Adrenal gland (tissue), 12 donors: ENCODE measurements around the gene ANKS1B. TPM values are rescaled to one million over a fixed set of nuclear protein-coding genes. Genes with fewer than 3 reads are reported as not detected.
A peak's percentile ranks its signal among the peaks of the same experiment; 100 is the strongest.

Experiments
- DNase-seq, 7 donors: peaks; one replicate each; pipeline ENCODE4 v3.0.0-alpha.2; 2019 to 2020
- H3K27ac ChIP-seq, 5 donors: fragments of 200-600 bp; sonication (generic) in 4 of 5; 1 replicate in 3 of 5; 2 replicates in 2 of 5; pipeline versions ENCODE4 v1.5.1 to v1.8.0; 2016 to 2020; ENCODE audit warnings: mild to moderate bottlenecking in 1 of 5
- H3K27me3 ChIP-seq: fragments of 200-600 bp; 2 replicates; pipeline ENCODE4 v1.8.0; 2021
- H3K36me3 ChIP-seq, 2 donors: fragments of 200-600 bp; replicated peaks in 1 of 2; 1 replicate in 1 of 2; 2 replicates in 1 of 2; pipeline versions ENCODE4 v1.5.1 to v1.8.0; 2018 to 2022
- H3K4me1 ChIP-seq, 2 donors: fragments of 200-600 bp; replicated peaks in 1 of 2; 1 replicate in 1 of 2; 2 replicates in 1 of 2; pipeline versions ENCODE4 v1.5.1 to v1.8.0; 2018 to 2021
- H3K4me3 ChIP-seq, 4 donors: fragments of 200-600 bp; sonication (generic) in 3 of 4; one replicate each; pipeline ENCODE4 v1.5.1; 2016 to 2018
- H3K9me3 ChIP-seq, 3 donors: fragments of 200-600 bp; sonication (generic) in 1 of 3; replicated peaks in 1 of 3; 1 replicate in 2 of 3; 2 replicates in 1 of 3; pipeline versions ENCODE4 v1.5.1 to v1.8.0; 2016 to 2021
- POLR2A ChIP-seq, 2 donors: fragments of 450-650 bp; IDR thresholded peaks; one replicate each; pipeline ENCODE4 v1.6.1; 2017; ENCODE audit warnings: antibody characterized with exemption in 2 of 2, mild to moderate bottlenecking in 2 of 2, moderate library complexity in 1 of 2
- WGBS, 4 donors: extraction: QIAGEN DNeasy Blood & Tissue Kit in 2 of 4; methylation state at CpG; one replicate each; pipeline versions ENCODE4 v1.1.5 to v1.1.7; 2013 to 2017; 5-methylcytosine and 5-hydroxymethylcytosine counted together
- intact Hi-C, 2 donors: fragments of 100-400 bp; cut with DNase I; formaldehyde crosslinking; loops; one replicate each; pipeline versions ENCODE4 v1.14.1 to v1.15.0; 2022 to 2023
- polyA plus RNA-seq, 3 donors: library from polyadenylated mRNA; stranded (reverse); fragments of 200-250 nt in 2 of 3; fragments of 350-450 nt in 1 of 3; fragmentation: Illumina TruSeq in 1 of 3; extraction: RNeasy Lipid Tissue Mini Kit (QIAGEN cat#74804) in 1 of 3; gene quantifications; one replicate each; pipeline ENCODE4 v1.2.3, GENCODE V29; 2013 to 2014
- total RNA-seq, 9 donors: library from RNA; depleted of rRNA in 4 of 9; stranded (reverse); fragments of >200 nt in 4 of 9; fragments of 120-200 nt in 1 of 9; fragmentation: NEBNext Ultra II Directional in 1 of 9; extraction: Animal tissue kit (Norgen Biotek cat#: 25700) in 1 of 9; gene quantifications; one replicate each; pipeline versions ENCODE4 v1.1.0 to v1.2.4, GENCODE V29; 2013 to 2023
- TF ChIP-seq, protein P1 (sequence below), 6 experiments: fragments of 450-650 bp in 4 of 6; fragments of 200-600 bp in 2 of 6; sonication (generic) in 1 of 6; IDR thresholded peaks; 1 replicate in 5 of 6; 2 replicates in 1 of 6; pipeline versions ENCODE4 v1.5.1 to v1.8.0; 2016 to 2021; ENCODE audit warnings: antibody characterized with exemption in 6 of 6, mild to moderate bottlenecking in 2 of 6, moderate library complexity in 1 of 6
- donor health status: healthy with polysubstance abuse.
- donor health status: Bipolar disorder and iron deficiency.
- donor health status: DM: yes; HTN: yes; CAD: no.
- donor health status: DM: no; HTN: no; CAD: no.
- donor health status: DM: no; HTN: no; CAD: no.
- donor health status: DM: yes; HTN: yes; CAD: no.

Gene ANKS1B
- total and polyA plus RNA-seq, 12 donors, result 1.3 to 28.1 (median 8.0) TPM

DNA sequence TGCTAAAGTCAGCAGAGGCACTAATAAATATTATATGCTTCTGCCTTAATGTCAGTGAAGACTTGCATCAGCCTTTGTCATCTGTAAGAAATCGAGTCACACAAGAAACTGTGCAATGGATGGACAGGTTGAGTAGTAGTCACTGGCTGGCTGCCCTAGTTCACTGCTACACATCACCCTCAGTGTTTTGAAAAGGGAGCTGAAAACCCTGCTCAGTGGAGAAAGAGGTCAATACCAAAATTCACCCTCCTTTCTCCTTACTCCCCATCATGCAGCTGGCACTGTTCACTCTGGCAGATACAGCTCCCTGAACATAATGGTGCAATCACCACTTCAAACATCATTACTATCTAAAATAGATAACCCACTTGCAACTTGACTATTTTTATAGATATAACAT is 6.6 kb downstream of the ANKS1B start:
- Histone ChIP-seq H3K9me3 (no peaks in the 10 kb centered on the region), H3K4me1 (no peaks in the 10 kb centered on the region), H3K36me3 (no peaks in the 10 kb centered on the region), H3K4me3 (no peak overlapping the region), H3K27me3 (no peaks in the 10 kb centered on the region), H3K27ac (no peak overlapping the region)
- intact Hi-C loops, result no loop called here
- WGBS, 4 donors, result 65 to 87% (median 72%) methylated on average over 1 of the region's 1 CpG
- peak in 1 of 7 donors; percentile 2 for DNase-seq
- no peak for TF ChIP-seq POLR2A (IDR thresholded peaks at IDR 0.05)
- TF ChIP-seq, protein P1, sequence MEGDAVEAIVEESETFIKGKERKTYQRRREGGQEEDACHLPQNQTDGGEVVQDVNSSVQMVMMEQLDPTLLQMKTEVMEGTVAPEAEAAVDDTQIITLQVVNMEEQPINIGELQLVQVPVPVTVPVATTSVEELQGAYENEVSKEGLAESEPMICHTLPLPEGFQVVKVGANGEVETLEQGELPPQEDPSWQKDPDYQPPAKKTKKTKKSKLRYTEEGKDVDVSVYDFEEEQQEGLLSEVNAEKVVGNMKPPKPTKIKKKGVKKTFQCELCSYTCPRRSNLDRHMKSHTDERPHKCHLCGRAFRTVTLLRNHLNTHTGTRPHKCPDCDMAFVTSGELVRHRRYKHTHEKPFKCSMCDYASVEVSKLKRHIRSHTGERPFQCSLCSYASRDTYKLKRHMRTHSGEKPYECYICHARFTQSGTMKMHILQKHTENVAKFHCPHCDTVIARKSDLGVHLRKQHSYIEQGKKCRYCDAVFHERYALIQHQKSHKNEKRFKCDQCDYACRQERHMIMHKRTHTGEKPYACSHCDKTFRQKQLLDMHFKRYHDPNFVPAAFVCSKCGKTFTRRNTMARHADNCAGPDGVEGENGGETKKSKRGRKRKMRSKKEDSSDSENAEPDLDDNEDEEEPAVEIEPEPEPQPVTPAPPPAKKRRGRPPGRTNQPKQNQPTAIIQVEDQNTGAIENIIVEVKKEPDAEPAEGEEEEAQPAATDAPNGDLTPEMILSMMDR (IDR thresholded peaks at IDR 0.05), result no peak

GRCh38 chr12:99977550-99977949 is 7.2 kb downstream of the ANKS1B start:
- Histone ChIP-seq H3K9me3 (no peaks in the 10 kb centered on the region), H3K27me3 (no peaks in the 10 kb centered on the region), H3K36me3 (no peaks in the 10 kb centered on the region), H3K27ac (no peak overlapping the region), H3K4me1 (no peaks in the 10 kb centered on the region), H3K4me3 (no peak overlapping the region)
- DNase-seq, result no peak
- intact Hi-C loops, result no loop called here
- no peak for TF ChIP-seq POLR2A (IDR thresholded peaks at IDR 0.05)
- TF ChIP-seq, protein P1 (IDR thresholded peaks at IDR 0.05), result no peak
- WGBS, 4 donors, result 76 to 86% (median 81%) methylated on average over 4 of the region's 4 CpGs

DNA sequence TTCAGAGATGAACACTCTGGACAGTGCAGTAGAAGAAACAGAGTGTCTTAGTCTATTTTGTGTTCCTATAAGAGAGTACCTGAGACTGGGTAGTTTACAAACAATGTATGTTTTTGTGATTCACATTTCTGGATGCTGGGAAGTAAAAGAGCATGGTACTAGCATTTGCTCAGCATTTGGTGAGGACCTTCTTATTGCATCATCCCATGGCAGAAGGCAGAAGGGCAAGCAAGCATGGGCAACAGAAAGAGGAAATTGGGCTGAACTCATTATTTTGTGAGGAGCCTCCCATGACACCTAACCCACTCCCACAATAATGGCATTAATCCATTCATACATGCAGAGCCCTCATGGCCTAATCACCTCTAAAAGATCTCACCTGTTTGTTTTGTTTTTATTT is 8.0 kb downstream of the ANKS1B start:
- intact Hi-C loops, result no loop called here
- Histone ChIP-seq H3K27me3 (no peaks in the 10 kb centered on the region), H3K9me3 (no peaks in the 10 kb centered on the region), H3K27ac (no peak overlapping the region), H3K4me3 (no peak overlapping the region), H3K4me1 (no peaks in the 10 kb centered on the region), H3K36me3 (no peaks in the 10 kb centered on the region)
- no peak for TF ChIP-seq POLR2A (IDR thresholded peaks at IDR 0.05)
- DNase-seq, result no peak

DNA sequence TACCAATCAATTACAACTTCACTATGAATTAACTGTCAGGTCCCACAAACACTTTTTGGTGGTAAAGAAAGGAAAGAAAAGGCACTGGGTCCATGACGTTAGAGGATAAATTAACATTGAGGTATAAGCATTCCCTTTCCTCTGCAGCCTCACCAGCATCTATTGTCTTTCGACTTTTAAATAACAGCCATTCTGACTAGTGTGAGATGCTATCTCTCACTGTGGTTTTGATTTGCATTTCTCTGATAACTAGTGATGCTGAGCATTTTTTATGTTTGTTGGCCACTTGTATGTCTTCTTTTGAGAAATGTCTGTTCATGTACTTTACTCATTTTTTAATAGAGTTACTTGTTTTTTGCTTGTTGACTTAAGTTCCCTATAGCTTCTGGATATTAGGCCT is 9.4 kb downstream of the ANKS1B start:
- no peak overlapping the region for H3K4me3 ChIP-seq
- H3K27me3 ChIP-seq, result no peaks in the 10 kb centered on the region
- TF ChIP-seq POLR2A (IDR thresholded peaks at IDR 0.05), result no peak
- TF ChIP-seq, protein P1 (IDR thresholded peaks at IDR 0.05), result no peak
- no peak for DNase-seq
- H3K4me1 ChIP-seq, result no peaks in the 10 kb centered on the region
- H3K27ac ChIP-seq, result no peak overlapping the region
- no peaks in the 10 kb centered on the region for H3K9me3 ChIP-seq
- H3K36me3 ChIP-seq, result no peaks in the 10 kb centered on the region
- intact Hi-C loops, result no loop called here
- 72 to 81% (median 74%) methylated on average over 2 of the region's 2 CpGs for WGBS, 4 donors

DNA sequence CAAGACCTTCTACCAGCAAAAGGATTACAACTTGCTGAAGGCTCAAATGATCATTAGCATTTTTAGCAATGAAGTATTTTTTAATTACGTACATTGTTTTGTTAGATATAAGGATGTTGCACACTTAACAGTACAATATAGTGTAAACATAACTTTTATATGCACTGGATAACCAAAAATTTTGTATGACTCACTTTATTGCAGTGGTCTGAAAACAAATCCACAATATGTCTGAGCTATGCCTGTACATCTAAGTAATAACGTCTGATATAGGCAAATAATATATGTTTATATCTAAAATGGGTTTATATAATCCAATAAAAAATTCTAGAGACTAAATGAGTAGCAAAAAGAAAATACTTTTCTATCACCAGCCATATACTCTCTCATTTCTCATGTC is 10.6 kb downstream of the ANKS1B start:
- Histone ChIP-seq H3K27me3 (no peaks in the 10 kb centered on the region), H3K4me3 (no peak overlapping the region), H3K4me1 (no peaks in the 10 kb centered on the region), H3K36me3 (no peaks in the 10 kb centered on the region), H3K9me3 (no peaks in the 10 kb centered on the region), H3K27ac (no peak overlapping the region)
- no peak for TF ChIP-seq POLR2A (IDR thresholded peaks at IDR 0.05)
- TF ChIP-seq, protein P1 (IDR thresholded peaks at IDR 0.05), result no peak
- 87 to 100% (median 92%) methylated on average over 2 of the region's 2 CpGs for WGBS, 4 donors
- no peak for DNase-seq
- intact Hi-C loops, result no loop called here
